Activated CD8-positive, alpha-beta memory T cell treated with anti-CD3 and anti-CD28 coated beads for 48 hours (primary cell): ENCODE data around the gene LPCAT1.
"Not testable (repeated sequence)": the region's sequence is repeated elsewhere in the genome, so short reads cannot be mapped to it uniquely, and the experiment has no call there.

Experiments used
- DNase-seq, 3 experiments: peaks; one replicate each; pipeline ENCODE4 v3.0.0-alpha.2; 2020; ENCODE audit warnings: low read depth in 2 of 3, low spot score in 2 of 3

Gene LPCAT1

GRCh38 chr5:1523793-1524480 is at the start of gene LPCAT1:
Gene LPCAT1, minus strand, starts transcription at chr5:1523960. Its CDS starts 116 bp downstream, at chr5:1523844.
- DNase-seq = peak; percentile 39 to 66 (median 59)

- DNase-seq = not testable (repeated sequence)
Measured at GRCh38 chr5:1571875-1572274, 48.1 kb upstream of the LPCAT1 start.

- no peak for DNase-seq
Measured at GRCh38 chr5:1570975-1571374, 47.2 kb upstream of the LPCAT1 start.

- no peak for DNase-seq
Measured at GRCh38 chr5:1568201-1568979, 44.6 kb upstream of the LPCAT1 start.

- DNase-seq = not testable (repeated sequence)
Measured at GRCh38 chr5:1567527-1568200, 43.9 kb upstream of the LPCAT1 start.

GRCh38 chr5:1565737-1566734 is 42.3 kb upstream of the LPCAT1 start:
- DNase-seq = no peak

- no peak for DNase-seq
Measured at GRCh38 chr5:1564824-1565736, 41.3 kb upstream of the LPCAT1 start.

GRCh38 chr5:1564182-1564748 is 40.5 kb upstream of the LPCAT1 start:
- DNase-seq = no peak

- no peak for DNase-seq
Measured at GRCh38 chr5:1563617-1564181, 39.9 kb upstream of the LPCAT1 start.

- DNase-seq = no peak
Measured at GRCh38 chr5:1563051-1563461, 39.3 kb upstream of the LPCAT1 start.

GRCh38 chr5:1562599-1562998 is 38.8 kb upstream of the LPCAT1 start:
- no peak for DNase-seq

GRCh38 chr5:1561402-1561929 is 37.7 kb upstream of the LPCAT1 start:
- no peak for DNase-seq

- not testable (repeated sequence) for DNase-seq
Measured at GRCh38 chr5:1560499-1560898, 36.7 kb upstream of the LPCAT1 start.

GRCh38 chr5:1558944-1559343 is 35.2 kb upstream of the LPCAT1 start:
- no peak for DNase-seq

GRCh38 chr5:1557114-1557873 is 33.5 kb upstream of the LPCAT1 start:
- no peak for DNase-seq

- DNase-seq = no peak
Measured at GRCh38 chr5:1555808-1556731, 32.3 kb upstream of the LPCAT1 start.
